Colonic mucosa (tissue), 4 donors: ENCODE results near the gene ITCH. TPM values are rescaled to one million over a fixed set of nuclear protein-coding genes. Genes with fewer than 3 reads are reported as not detected.
"Not testable (repeated sequence)": the region's sequence is repeated elsewhere in the genome, so short reads cannot be mapped to it uniquely, and the experiment has no call there.

Experiments used
- DNase-seq: peaks from one replicate; pipeline ENCODE4 v3.0.0-alpha.2; 2020
- H3K27ac ChIP-seq: fragments of 200-600 bp; one replicate; pipeline ENCODE4 v1.8.0; 2021
- H3K27me3 ChIP-seq: fragments of 200-600 bp; one replicate; pipeline ENCODE4 v1.8.0; 2021
- H3K36me3 ChIP-seq: fragments of 200-600 bp; one replicate; pipeline ENCODE4 v1.8.0; 2021
- H3K4me1 ChIP-seq: fragments of 200-600 bp; one replicate; pipeline ENCODE4 v1.8.0; 2021; ENCODE audit warnings: mild to moderate bottlenecking
- H3K4me3 ChIP-seq: fragments of 200-600 bp; one replicate; pipeline ENCODE4 v1.8.0; 2021
- H3K9ac ChIP-seq, 2 donors: one replicate each; pipeline ENCODE4 v1.7.0; 2013; ENCODE audit warnings: control low read depth in 2 of 2, low read depth in 2 of 2, low read length in 2 of 2
- H3K9me3 ChIP-seq: fragments of 200-600 bp; one replicate; pipeline ENCODE4 v1.8.0; 2021
- intact Hi-C: fragments of 100-400 bp; cut with DNase I; formaldehyde crosslinking; loops from one replicate; pipeline ENCODE4 v1.14.1; 2022
- total RNA-seq, 2 donors: library from RNA; stranded (reverse); fragmentation: NEBNext Ultra II Directional in 1 of 2; extraction: Animal tissue kit (Norgen Biotek cat#: 25700) in 1 of 2; gene quantifications; one replicate each; pipeline ENCODE4 v1.2.1, GENCODE V29; 2021
- TF ChIP-seq, protein P1 (sequence below): fragments of 200-600 bp; IDR thresholded peaks from one replicate; pipeline ENCODE4 v1.8.0; 2022; ENCODE audit warnings: antibody characterized with exemption, mild to moderate bottlenecking
- donor health status: healthy.
- donor health status: DM: no; HTN: no; CAD: no.
- donor health status: DM: no; HTN: no; CAD: no.

ITCH gene
- total RNA-seq, 2 donors from 2014 or later: 50.0 to 71.4 TPM

DNA sequence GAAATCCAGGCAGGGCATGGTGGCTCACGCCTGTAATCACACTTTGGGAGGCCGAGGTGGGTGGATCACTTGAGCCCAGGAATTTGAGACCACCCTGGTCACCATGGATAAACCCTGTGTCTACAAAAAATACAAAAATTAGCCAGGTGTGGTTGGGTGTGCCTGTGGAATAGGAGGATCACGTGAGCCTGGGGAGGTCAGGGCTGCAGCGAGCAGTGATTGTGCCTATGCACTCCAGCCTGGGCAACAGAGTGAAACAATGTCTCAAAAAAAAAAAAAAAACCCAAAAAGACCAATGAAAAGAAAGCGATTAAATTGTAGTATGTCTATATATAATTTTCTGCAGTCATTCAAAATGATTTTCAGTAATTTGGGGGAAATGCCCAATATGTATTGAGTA, 70.3 kb downstream of the ITCH start:
- no peak overlapping the region for H3K4me3 ChIP-seq
- TF ChIP-seq, protein P1, sequence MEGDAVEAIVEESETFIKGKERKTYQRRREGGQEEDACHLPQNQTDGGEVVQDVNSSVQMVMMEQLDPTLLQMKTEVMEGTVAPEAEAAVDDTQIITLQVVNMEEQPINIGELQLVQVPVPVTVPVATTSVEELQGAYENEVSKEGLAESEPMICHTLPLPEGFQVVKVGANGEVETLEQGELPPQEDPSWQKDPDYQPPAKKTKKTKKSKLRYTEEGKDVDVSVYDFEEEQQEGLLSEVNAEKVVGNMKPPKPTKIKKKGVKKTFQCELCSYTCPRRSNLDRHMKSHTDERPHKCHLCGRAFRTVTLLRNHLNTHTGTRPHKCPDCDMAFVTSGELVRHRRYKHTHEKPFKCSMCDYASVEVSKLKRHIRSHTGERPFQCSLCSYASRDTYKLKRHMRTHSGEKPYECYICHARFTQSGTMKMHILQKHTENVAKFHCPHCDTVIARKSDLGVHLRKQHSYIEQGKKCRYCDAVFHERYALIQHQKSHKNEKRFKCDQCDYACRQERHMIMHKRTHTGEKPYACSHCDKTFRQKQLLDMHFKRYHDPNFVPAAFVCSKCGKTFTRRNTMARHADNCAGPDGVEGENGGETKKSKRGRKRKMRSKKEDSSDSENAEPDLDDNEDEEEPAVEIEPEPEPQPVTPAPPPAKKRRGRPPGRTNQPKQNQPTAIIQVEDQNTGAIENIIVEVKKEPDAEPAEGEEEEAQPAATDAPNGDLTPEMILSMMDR: no peak
- no peaks in the 10 kb centered on the region for H3K9me3 ChIP-seq
- H3K36me3 ChIP-seq: no peaks in the 10 kb centered on the region
- DNase-seq: no peak
- H3K27ac ChIP-seq: no peak overlapping the region
- intact Hi-C loops: no loop called here
- no peaks in the 10 kb centered on the region for H3K4me1 ChIP-seq
- H3K9ac ChIP-seq: no peak overlapping the region
- no peaks in the 10 kb centered on the region for H3K27me3 ChIP-seq

- H3K4me3 ChIP-seq: no peak overlapping the region
- TF ChIP-seq, protein P1: no peak
- H3K36me3 ChIP-seq: no peaks in the 10 kb centered on the region
- H3K4me1 ChIP-seq: no peaks in the 10 kb centered on the region
- intact Hi-C loops: no loop called here
- no peak overlapping the region for H3K27ac ChIP-seq
- no peaks in the 10 kb centered on the region for H3K9me3 ChIP-seq
- no peak overlapping the region for H3K9ac ChIP-seq
- no peaks in the 10 kb centered on the region for H3K27me3 ChIP-seq
- no peak for DNase-seq
Observed at GRCh38 chr20:34435589-34435988, 72.5 kb downstream of the ITCH start.

- intact Hi-C loops: no loop called here
- Histone ChIP-seq H3K9ac (no peak overlapping the region), H3K4me3 (no peak overlapping the region), H3K36me3 (no peaks in the 10 kb centered on the region), H3K4me1 (no peaks in the 10 kb centered on the region), H3K27me3 (no peaks in the 10 kb centered on the region), H3K9me3 (no peaks in the 10 kb centered on the region), H3K27ac (no peak overlapping the region)
- DNase-seq: no peak
- TF ChIP-seq, protein P1: no peak
Observed at GRCh38 chr20:34437330-34437986, 74.4 kb downstream of the ITCH start.

- no peak overlapping the region for H3K9ac ChIP-seq
- H3K27ac ChIP-seq: no peak overlapping the region
- H3K4me3 ChIP-seq: no peak overlapping the region
- DNase-seq: no peak
- no peaks in the 10 kb centered on the region for H3K27me3 ChIP-seq
- TF ChIP-seq, protein P1: no peak
- H3K9me3 ChIP-seq: no peaks in the 10 kb centered on the region
- no peaks in the 10 kb centered on the region for H3K4me1 ChIP-seq
- intact Hi-C loops: no loop called here
- H3K36me3 ChIP-seq: no peaks in the 10 kb centered on the region
Observed at GRCh38 chr20:34439168-34439567, 76.1 kb downstream of the ITCH start.

DNA sequence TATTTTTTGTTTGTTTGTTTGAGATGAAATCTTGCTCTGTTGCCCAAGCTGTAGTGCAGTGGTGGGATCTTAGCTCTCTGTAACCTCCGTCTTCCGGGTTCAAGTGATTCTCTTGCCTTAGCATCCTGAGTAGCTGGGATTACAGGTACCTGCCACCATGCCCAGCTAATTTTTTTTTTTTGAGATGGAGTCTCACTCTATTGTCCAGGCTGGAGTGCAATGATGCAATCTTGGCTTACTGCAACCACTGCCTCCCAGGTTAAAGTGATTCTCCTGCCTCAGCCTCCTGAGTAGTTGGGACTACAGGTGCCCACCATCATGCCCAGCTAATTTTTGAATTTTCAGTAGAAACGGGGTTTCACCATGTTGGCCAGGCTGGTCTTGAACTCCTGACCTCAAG, 78.3 kb downstream of the ITCH start:
- intact Hi-C loops, H3K4me3 ChIP-seq, H3K4me1 ChIP-seq, H3K36me3 ChIP-seq, DNase-seq, H3K9me3 ChIP-seq, H3K27ac ChIP-seq, H3K9ac ChIP-seq, H3K27me3 ChIP-seq: not testable (repeated sequence)

GRCh38 chr20:34443546-34443945, 80.5 kb downstream of the ITCH start:
- H3K27me3 ChIP-seq: no peaks in the 10 kb centered on the region
- intact Hi-C loops: no loop called here
- no peaks in the 10 kb centered on the region for H3K9me3 ChIP-seq
- no peak overlapping the region for H3K27ac ChIP-seq
- no peaks in the 10 kb centered on the region for H3K4me1 ChIP-seq
- H3K4me3 ChIP-seq: no peak overlapping the region
- TF ChIP-seq, protein P1: no peak
- no peaks in the 10 kb centered on the region for H3K36me3 ChIP-seq
- no peak for DNase-seq
- H3K9ac ChIP-seq: no peak overlapping the region
